ENCODE measurements around the gene FAM78B.

Gene FAM78B

GRCh38 chr1:166190400-166190799, 23.6 kb upstream of the FAM78B start:
- no peak for TF ChIP-seq ZFX (IDR thresholded peaks at IDR 0.05; ENCODE audit: borderline replicate concordance)
- TF ChIP-seq CTCF (IDR thresholded peaks at IDR 0.05), result no peak
- no peak overlapping the region for H3K27ac ChIP-seq

GRCh38 chr1:166189126-166189525, 22.3 kb upstream of the FAM78B start:
- TF ChIP-seq ZFX (IDR thresholded peaks at IDR 0.05; ENCODE audit: borderline replicate concordance) (no peak), CTCF (IDR thresholded peaks at IDR 0.05) (no peak)

GRCh38 chr1:166185526-166185925, 18.7 kb upstream of the FAM78B start:
- TF ChIP-seq CTCF (IDR thresholded peaks at IDR 0.05) (no peak), ZFX (IDR thresholded peaks at IDR 0.05; ENCODE audit: borderline replicate concordance) (no peak)
- H3K27ac ChIP-seq, result no peak overlapping the region

More at GRCh38 chr1:166189126-166189525, 22.3 kb upstream of the FAM78B start:
- no peak overlapping the region for H3K27ac ChIP-seq

- TF ChIP-seq ZFX (IDR thresholded peaks at IDR 0.05; ENCODE audit: borderline replicate concordance) (no peak), CTCF (IDR thresholded peaks at IDR 0.05) (no peak)
- H3K27ac ChIP-seq, result no peak overlapping the region
Measured at GRCh38 chr1:166184897-166185296, 18.1 kb upstream of the FAM78B start.

- no peak overlapping the region for H3K27ac ChIP-seq
- TF ChIP-seq ZFX (IDR thresholded peaks at IDR 0.05; ENCODE audit: borderline replicate concordance) (no peak), CTCF (IDR thresholded peaks at IDR 0.05) (no peak)
Measured at GRCh38 chr1:166184012-166184411, 17.2 kb upstream of the FAM78B start.

GRCh38 chr1:166182281-166182680, 15.5 kb upstream of the FAM78B start:
- TF ChIP-seq CTCF (IDR thresholded peaks at IDR 0.05), result no peak
- TF ChIP-seq ZFX (IDR thresholded peaks at IDR 0.05; ENCODE audit: borderline replicate concordance), result no peak
- H3K27ac ChIP-seq, result no peak overlapping the region

- no peak overlapping the region for H3K27ac ChIP-seq
- TF ChIP-seq CTCF (IDR thresholded peaks at IDR 0.05) (no peak), ZFX (IDR thresholded peaks at IDR 0.05; ENCODE audit: borderline replicate concordance) (no peak)
Measured at GRCh38 chr1:166176416-166176815, 9.6 kb upstream of the FAM78B start.

Data from 22Rv1 (cell line).